HG02943 (cell line): Measurements from ENCODE around the gene TCIRG1.
"Not testable (repeated sequence)": the region's sequence is repeated elsewhere in the genome, so short reads cannot be mapped to it uniquely, and the experiment has no call there.

Experiments
- ATAC-seq: cut with Tn5 transposase; IDR thresholded peaks from one replicate; pipeline ENCODE4 v1.9.1; 2021; ENCODE audit warnings: mild to moderate bottlenecking, low read depth, moderate library complexity; ENCODE audit not compliant: unreplicated experiment

Gene TCIRG1

GRCh38 chr11:68038718-68039525 lies at the start of gene TCIRG1:
TCIRG1 (plus strand) TSS chr11:68039025; CDS start chr11:68041272, 2,247 bp downstream.
- ATAC-seq: no peak

- not testable (repeated sequence) for ATAC-seq
These were observed 48.1 kb upstream of the TCIRG1 start for GRCh38 chr11:67990546-67991346.

- ATAC-seq: not testable (repeated sequence)
These were observed 47.3 kb upstream of the TCIRG1 start for GRCh38 chr11:67991347-67992121.

GRCh38 chr11:67993821-67994220 lies 45.0 kb upstream of the TCIRG1 start:
- not testable (repeated sequence) for ATAC-seq

GRCh38 chr11:67994387-67994786 lies 44.4 kb upstream of the TCIRG1 start:
- not testable (repeated sequence) for ATAC-seq

GRCh38 chr11:67995129-67995528 lies 43.7 kb upstream of the TCIRG1 start:
- ATAC-seq: not testable (repeated sequence)

- not testable (repeated sequence) for ATAC-seq
These were observed 43.2 kb upstream of the TCIRG1 start for GRCh38 chr11:67995579-67995978.

GRCh38 chr11:67996051-67996450 lies 42.8 kb upstream of the TCIRG1 start:
- ATAC-seq: no peak

GRCh38 chr11:67996622-67997474 lies 42.0 kb upstream of the TCIRG1 start:
- ATAC-seq: no peak

GRCh38 chr11:67997475-67997921 lies 41.3 kb upstream of the TCIRG1 start:
- no peak for ATAC-seq

GRCh38 chr11:67998150-67999045 lies 40.4 kb upstream of the TCIRG1 start:
- ATAC-seq: no peak

GRCh38 chr11:67999201-67999629 lies 39.6 kb upstream of the TCIRG1 start:
- ATAC-seq: no peak

- ATAC-seq: no peak
These were observed 39.1 kb upstream of the TCIRG1 start for GRCh38 chr11:67999704-68000103.

GRCh38 chr11:68002575-68002937 lies 36.3 kb upstream of the TCIRG1 start:
- no peak for ATAC-seq

GRCh38 chr11:68002938-68003845 lies 35.6 kb upstream of the TCIRG1 start:
- no peak for ATAC-seq

- ATAC-seq: no peak
These were observed 34.8 kb upstream of the TCIRG1 start, which contains the start of gene UNC93B1 for GRCh38 chr11:68003846-68004550. UNC93B1 (minus strand) TSS chr11:68004097; CDS start chr11:68004043, 54 bp downstream.
